Stimulated activated CD8-positive, alpha-beta memory T cell treated with anti-CD3 and anti-CD28 coated beads, Interleukin-7, amount 100 ng/mL, for 4 hours (primary cell): ENCODE measurements around the gene SLC26A6.
A peak's percentile ranks its signal among the peaks of the same experiment; 100 is the strongest.

Experiments used
- DNase-seq, 2 donors: peaks; one replicate each; pipeline ENCODE4 v3.0.0-alpha.2; 2020; ENCODE audit warnings: low read depth in 2 of 2

Gene SLC26A6

GRCh38 chr3:48635222-48636021, at the start of gene SLC26A6:
Gene SLC26A6 (minus strand): TSS chr3:48635461. CDS start chr3:48635393, 68 bp downstream.
- peak; percentile 77 to 90 for DNase-seq

- DNase-seq = no peak
These were observed 49.4 kb upstream of the SLC26A6 start for GRCh38 chr3:48684480-48685143.

GRCh38 chr3:48684054-48684349, 48.7 kb upstream of the SLC26A6 start:
- no peak for DNase-seq

- no peak for DNase-seq
These were observed 47.5 kb upstream of the SLC26A6 start for GRCh38 chr3:48682786-48683185.

- no peak for DNase-seq
These were observed 46.8 kb upstream of the SLC26A6 start for GRCh38 chr3:48681974-48682610.

- DNase-seq = no peak
These were observed 46.2 kb upstream of the SLC26A6 start for GRCh38 chr3:48681541-48681880.

- DNase-seq = no peak
These were observed 45.7 kb upstream of the SLC26A6 start for GRCh38 chr3:48680811-48681540.

GRCh38 chr3:48679411-48680391, 44.4 kb upstream of the SLC26A6 start:
- DNase-seq = no peak

- no peak for DNase-seq
These were observed 43.5 kb upstream of the SLC26A6 start for GRCh38 chr3:48678566-48679380.

- no peak for DNase-seq
These were observed 42.8 kb upstream of the SLC26A6 start for GRCh38 chr3:48678056-48678455.

GRCh38 chr3:48674505-48674904, 39.2 kb upstream of the SLC26A6 start:
- no peak for DNase-seq

GRCh38 chr3:48672522-48672921, 37.3 kb upstream of the SLC26A6 start:
- no peak for DNase-seq

- DNase-seq = no peak
These were observed 29.7 kb upstream of the SLC26A6 start for GRCh38 chr3:48664929-48665328.

- DNase-seq = no peak
These were observed 29.0 kb upstream of the SLC26A6 start for GRCh38 chr3:48664313-48664644.

GRCh38 chr3:48663489-48664312, 28.4 kb upstream of the SLC26A6 start:
- DNase-seq = peak; percentile 69 to 77

- peak in 1 of 2 donors; percentile 23 for DNase-seq
These were observed 27.7 kb upstream of the SLC26A6 start, which contains the start of gene CELSR3 for GRCh38 chr3:48662753-48663488. Gene CELSR3 (minus strand): TSS chr3:48662886. CDS start chr3:48662634, 252 bp downstream.

- DNase-seq = no peak
These were observed 27.0 kb upstream of the SLC26A6 start for GRCh38 chr3:48662145-48662752.

GRCh38 chr3:48661501-48662144, 26.4 kb upstream of the SLC26A6 start:
- peak; percentile 44 to 54 for DNase-seq
